Mammary epithelial cell (primary cell): ENCODE results near the gene ZNF329.

Source experiments
- CTCF ChIP-seq, 2 donors: IDR thresholded peaks in 1 of 2; conservative IDR thresholded peaks in 1 of 2; 2 replicates each; pipeline ENCODE4 v1.5.1; 2011 to 2012; ENCODE audit warnings: inconsistent platforms in 2 of 2, low read length in 2 of 2, mild to moderate bottlenecking in 2 of 2, control low read depth in 1 of 2, low read depth in 1 of 2; ENCODE audit not compliant: insufficient read depth in 1 of 2; ENCODE audit errors: extremely low read depth in 1 of 2
- EZH2 ChIP-seq: IDR thresholded peaks from 2 replicates; pipeline ENCODE4 v1.6.1; 2012; ENCODE audit warnings: low read length, inconsistent platforms, borderline replicate concordance

- TF ChIP-seq CTCF (conservative IDR thresholded peaks at IDR 0.05 in 1 of 2, IDR thresholded peaks at IDR 0.05 in 1 of 2; ENCODE audit: extremely low read depth in 1 of 2, insufficient read depth in 1 of 2, low read depth in 1 of 2, low read length in 2 of 2), result no peak
- no peak for TF ChIP-seq EZH2
These were observed 16.3 kb downstream of the ZNF329 start for GRCh38 chr19:58134244-58134643.
